MCF 10A (cell line): ENCODE results near the gene SCNN1B. TPM values are rescaled to one million over a fixed set of nuclear protein-coding genes. Genes with fewer than 3 reads are reported as not detected.
A peak's percentile ranks its signal among the peaks of the same experiment; 100 is the strongest.

Experiments
- BruUV-seq: library from RNA; stranded (reverse); fragments of 400-500 nt; replicated peaks from 2 replicates; lab custom pipeline; 2021; lab: Mats Ljungman, UMichigan
- CTCF ChIA-PET: fragments of 300-600 bp; sonication (Branson Sonifier 250); formaldehyde crosslinking; extraction: SDS; loops from one replicate; lab custom pipeline; 2021; ENCODE audit warnings: antibody characterized with exemption, inconsistent platforms; lab: Yijun Ruan, JAX
- POLR2A ChIA-PET: fragments of 300-600, 350-650 bp; sonication (Branson Sonifier 250); formaldehyde crosslinking; extraction: SDS; loops from one replicate; lab custom pipeline; 2020; ENCODE audit warnings: antibody characterized with exemption, inconsistent platforms; lab: Yijun Ruan, JAX
- DNase-seq: peaks from one replicate; pipeline ENCODE4 v3.0.0-alpha.2; 2018; ENCODE audit not compliant: unreplicated experiment
- H3K27ac Mint-ChIP-seq: one replicate; pipeline ENCODE4 v1.8.0; 2022; ENCODE audit warnings: mild to moderate bottlenecking, low read depth, mixed read lengths; ENCODE audit not compliant: unreplicated experiment
- H3K27me3 Mint-ChIP-seq: one replicate; pipeline ENCODE4 v1.8.0; 2022; ENCODE audit warnings: mixed read lengths; ENCODE audit not compliant: insufficient read depth, unreplicated experiment
- H3K36me3 Mint-ChIP-seq: one replicate; pipeline ENCODE4 v1.8.0; 2022; ENCODE audit warnings: mild to moderate bottlenecking, moderate library complexity, mixed read lengths; ENCODE audit not compliant: insufficient read depth, unreplicated experiment
- H3K4me1 Mint-ChIP-seq: one replicate; pipeline ENCODE4 v1.8.0; 2022; ENCODE audit warnings: mixed read lengths; ENCODE audit not compliant: insufficient read depth, unreplicated experiment
- H3K4me3 Mint-ChIP-seq: one replicate; pipeline ENCODE4 v1.8.0; 2022; ENCODE audit warnings: mild to moderate bottlenecking, moderate library complexity, mixed read lengths; ENCODE audit not compliant: unreplicated experiment
- H3K9me3 Mint-ChIP-seq: one replicate; pipeline ENCODE4 v1.8.0; 2022; ENCODE audit warnings: mixed read lengths; ENCODE audit not compliant: unreplicated experiment
- intact Hi-C: fragments of 100-400 bp; cut with micrococcal nuclease; formaldehyde crosslinking; loops from 2 replicates; pipeline ENCODE4 v1.14.1; 2022
- total RNA-seq: library from RNA; stranded (reverse); gene quantifications from 2 replicates; pipeline ENCODE4 v1.2.3, GENCODE V29; 2022
- TF ChIP-seq, protein P1 (sequence below): fragments of 200-600 bp; IDR thresholded peaks from one replicate; pipeline ENCODE4 v1.8.0; 2022; ENCODE audit warnings: antibody characterized with exemption, mild to moderate bottlenecking; ENCODE audit not compliant: unreplicated experiment

SCNN1B gene
- total RNA-seq, 1 experiment from 2014 or later: 12.5 TPM

DNA sequence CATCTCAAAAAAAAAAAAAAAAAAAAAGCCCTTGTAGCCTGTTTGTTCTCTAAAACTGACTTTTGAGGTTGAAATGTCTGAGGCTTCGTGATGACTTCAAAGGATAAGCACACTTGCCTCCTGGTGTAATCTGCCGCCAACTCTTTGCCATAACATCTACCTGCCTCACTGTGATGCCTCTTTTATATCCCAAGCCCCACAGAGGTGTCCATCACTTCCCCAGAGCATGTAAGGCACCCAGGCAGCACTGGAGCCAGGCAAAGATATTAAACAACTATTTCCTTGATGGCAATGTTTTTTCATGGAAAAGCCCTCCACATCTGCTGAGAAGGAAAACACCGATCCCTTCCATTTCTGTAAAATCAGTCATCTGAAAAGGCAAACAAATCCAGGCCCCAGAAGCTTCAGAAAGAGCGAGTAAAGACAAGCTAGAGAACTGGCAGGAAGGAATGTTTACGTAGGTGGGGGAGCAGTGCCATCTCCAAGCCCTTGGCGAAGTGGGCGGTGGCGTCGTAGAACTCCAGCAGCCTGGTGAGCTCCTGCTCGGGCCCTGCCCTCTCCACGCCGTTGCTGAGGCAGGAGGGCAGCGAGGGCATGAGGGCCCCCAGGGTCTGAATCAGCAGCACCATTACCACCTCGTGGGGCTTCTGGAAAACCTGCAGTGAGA is 122.3 kb downstream of the SCNN1B start:
- Mint-ChIP-seq H3K36me3 (peaks cover 17% of the 10 kb centered on the region), H3K27ac (peak overlapping the region; percentile 81), H3K9me3 (no peaks in the 10 kb centered on the region), H3K27me3 (no peaks in the 10 kb centered on the region), H3K4me1 (peaks cover 23% of the 10 kb centered on the region), H3K4me3 (peak overlapping the region; percentile 54)
- intact Hi-C loops: loop anchor here (5.0 kb wide), 1 partner anchor 167 kb away; no protein-coding TSS in a partner anchor
- CTCF ChIA-PET: interaction anchor here (0.6 to 4.8 kb wide), 21 partner anchors 10 to 378 kb away, joined by 3 to 81 read pairs (median 3); partner anchors contain the start of genes EARS2, SCNN1B, SCNN1G and UBFD1
- TSS peak; percentile 82 for BruUV-seq
- TF ChIP-seq, protein P1, sequence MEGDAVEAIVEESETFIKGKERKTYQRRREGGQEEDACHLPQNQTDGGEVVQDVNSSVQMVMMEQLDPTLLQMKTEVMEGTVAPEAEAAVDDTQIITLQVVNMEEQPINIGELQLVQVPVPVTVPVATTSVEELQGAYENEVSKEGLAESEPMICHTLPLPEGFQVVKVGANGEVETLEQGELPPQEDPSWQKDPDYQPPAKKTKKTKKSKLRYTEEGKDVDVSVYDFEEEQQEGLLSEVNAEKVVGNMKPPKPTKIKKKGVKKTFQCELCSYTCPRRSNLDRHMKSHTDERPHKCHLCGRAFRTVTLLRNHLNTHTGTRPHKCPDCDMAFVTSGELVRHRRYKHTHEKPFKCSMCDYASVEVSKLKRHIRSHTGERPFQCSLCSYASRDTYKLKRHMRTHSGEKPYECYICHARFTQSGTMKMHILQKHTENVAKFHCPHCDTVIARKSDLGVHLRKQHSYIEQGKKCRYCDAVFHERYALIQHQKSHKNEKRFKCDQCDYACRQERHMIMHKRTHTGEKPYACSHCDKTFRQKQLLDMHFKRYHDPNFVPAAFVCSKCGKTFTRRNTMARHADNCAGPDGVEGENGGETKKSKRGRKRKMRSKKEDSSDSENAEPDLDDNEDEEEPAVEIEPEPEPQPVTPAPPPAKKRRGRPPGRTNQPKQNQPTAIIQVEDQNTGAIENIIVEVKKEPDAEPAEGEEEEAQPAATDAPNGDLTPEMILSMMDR: no peak
- POLR2A ChIA-PET: interaction anchor here (0.6 to 3.8 kb wide), 37 partner anchors 10 to 282 kb away, joined by 3 to 84 read pairs (median 6); partner anchors contain the start of genes COG7, SCNN1G and USP31
- DNase-seq: peak; percentile 92

DNA sequence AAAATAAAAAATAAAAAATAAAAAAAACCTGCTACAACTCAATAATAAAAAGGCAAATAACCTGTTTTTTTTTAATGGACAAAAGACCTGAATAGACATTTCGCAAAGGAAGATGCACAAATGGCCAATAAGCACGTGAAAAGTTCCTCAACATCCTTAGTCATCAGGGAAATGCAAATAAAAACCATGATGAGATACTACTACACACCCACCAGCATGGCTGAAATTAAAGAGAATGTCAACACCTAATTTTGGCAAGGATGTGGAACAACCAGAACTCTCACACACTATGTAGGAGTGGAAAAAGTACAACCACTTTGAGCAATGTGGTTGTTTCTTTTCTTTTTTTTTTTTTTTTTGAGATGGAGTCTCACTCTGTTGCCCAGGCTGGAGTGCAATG is 126.2 kb downstream of the SCNN1B start:
- no peak overlapping the region for H3K27ac Mint-ChIP-seq
- POLR2A ChIA-PET: interaction anchor here (1.4 kb wide), 1 partner anchor 36 kb away, joined by 3 read pairs; no protein-coding TSS in a partner anchor
- no peaks in the 10 kb centered on the region for H3K27me3 Mint-ChIP-seq
- H3K4me1 Mint-ChIP-seq: peaks cover 14% of the 10 kb centered on the region
- TF ChIP-seq, protein P1: no peak
- no peak overlapping the region for H3K4me3 Mint-ChIP-seq
- no TSS peak for BruUV-seq
- DNase-seq: peak; percentile 68
- intact Hi-C loops: no loop called here
- no peaks in the 10 kb centered on the region for H3K9me3 Mint-ChIP-seq
- H3K36me3 Mint-ChIP-seq: peaks cover 34% of the 10 kb centered on the region
- CTCF ChIA-PET: no interaction called here

Other genes with a start within 250 kb of the SCNN1B start
- 23.0 and 26.9 TPM in 2 replicates for gene USP31, start 152.8 kb upstream of the SCNN1B start, total RNA-seq
- gene SCNN1G, start 119.6 kb upstream of the SCNN1B start, total RNA-seq: 7.9 and 11.9 TPM in 2 replicates
- gene COG7, start 150.9 kb downstream of the SCNN1B start, total RNA-seq: 10.0 and 16.7 TPM in 2 replicates
- 22.2 and 40.9 TPM in 2 replicates for gene GGA2, start 208.2 kb downstream of the SCNN1B start, total RNA-seq